Activated effector memory CD4-positive, alpha-beta T cell treated with anti-CD3 and anti-CD28 coated beads, Interleukin-2, amount 50 U/mL, for 16 hours (primary cell): ENCODE measurements around the gene SLC7A6.
A peak's percentile ranks its signal among the peaks of the same experiment; 100 is the strongest.
"Not testable (repeated sequence)": the region's sequence is repeated elsewhere in the genome, so short reads cannot be mapped to it uniquely, and the experiment has no call there.

Experiments
- DNase-seq: peaks from one replicate; pipeline ENCODE4 v3.0.0-alpha.2; 2020

The SLC7A6 gene

GRCh38 chr16:68285683-68286082 lies 21.4 kb downstream of the SLC7A6 start:
- no peak for DNase-seq

GRCh38 chr16:68286153-68287074 lies 22.1 kb downstream of the SLC7A6 start:
- no peak for DNase-seq

- peak; percentile 74 for DNase-seq
Measured at GRCh38 chr16:68287276-68288251, 23.2 kb downstream of the SLC7A6 start.

GRCh38 chr16:68288252-68288650 lies 23.9 kb downstream of the SLC7A6 start:
- DNase-seq: no peak

GRCh38 chr16:68288796-68289195 lies 24.5 kb downstream of the SLC7A6 start:
- DNase-seq: not testable (repeated sequence)

- DNase-seq: no peak
Measured at GRCh38 chr16:68289202-68289601, 24.9 kb downstream of the SLC7A6 start.

GRCh38 chr16:68289621-68290329 lies 25.4 kb downstream of the SLC7A6 start:
- DNase-seq: peak; percentile 78

GRCh38 chr16:68290450-68290849 lies 26.1 kb downstream of the SLC7A6 start:
- DNase-seq: peak; percentile 45

GRCh38 chr16:68291227-68291626 lies 26.9 kb downstream of the SLC7A6 start:
- DNase-seq: peak; percentile 55

GRCh38 chr16:68292425-68292824 lies 28.1 kb downstream of the SLC7A6 start:
- DNase-seq: peak; percentile 38

GRCh38 chr16:68296291-68296690 lies 32.0 kb downstream of the SLC7A6 start:
- no peak for DNase-seq

- no peak for DNase-seq
Measured at GRCh38 chr16:68296693-68297092, 32.4 kb downstream of the SLC7A6 start.

- DNase-seq: no peak
Measured at GRCh38 chr16:68297908-68298307, 33.6 kb downstream of the SLC7A6 start.

- DNase-seq: peak; percentile 14
Measured at GRCh38 chr16:68298312-68298711, 34.0 kb downstream of the SLC7A6 start.

- DNase-seq: no peak
Measured at GRCh38 chr16:68298907-68299561, 34.7 kb downstream of the SLC7A6 start.

GRCh38 chr16:68299571-68300453 lies 35.5 kb downstream of the SLC7A6 start:
- DNase-seq: no peak

- DNase-seq: peak; percentile 9
Measured at GRCh38 chr16:68300734-68301459, 36.6 kb downstream of the SLC7A6 start.

- no peak for DNase-seq
Measured at GRCh38 chr16:68306633-68307032, 42.3 kb downstream of the SLC7A6 start.

- DNase-seq: no peak
Measured at GRCh38 chr16:68309799-68310198, 45.5 kb downstream of the SLC7A6 start.

GRCh38 chr16:68310437-68310773 lies 46.1 kb downstream of the SLC7A6 start:
- no peak for DNase-seq
